Colonic mucosa (tissue), 4 donors: Measurements from ENCODE around the gene NFKBIZ. TPM values are rescaled to one million over a fixed set of nuclear protein-coding genes. Genes with fewer than 3 reads are reported as not detected.
A peak's percentile ranks its signal among the peaks of the same experiment; 100 is the strongest.

Experiments used
- DNase-seq: peaks from one replicate; pipeline ENCODE4 v3.0.0-alpha.2; 2020
- H3K27ac ChIP-seq: fragments of 200-600 bp; one replicate; pipeline ENCODE4 v1.8.0; 2021
- H3K27me3 ChIP-seq: fragments of 200-600 bp; one replicate; pipeline ENCODE4 v1.8.0; 2021
- H3K36me3 ChIP-seq: fragments of 200-600 bp; one replicate; pipeline ENCODE4 v1.8.0; 2021
- H3K4me1 ChIP-seq: fragments of 200-600 bp; one replicate; pipeline ENCODE4 v1.8.0; 2021; ENCODE audit warnings: mild to moderate bottlenecking
- H3K4me3 ChIP-seq: fragments of 200-600 bp; one replicate; pipeline ENCODE4 v1.8.0; 2021
- H3K9ac ChIP-seq, 2 donors: one replicate each; pipeline ENCODE4 v1.7.0; 2013; ENCODE audit warnings: control low read depth in 2 of 2, low read depth in 2 of 2, low read length in 2 of 2
- H3K9me3 ChIP-seq: fragments of 200-600 bp; one replicate; pipeline ENCODE4 v1.8.0; 2021
- intact Hi-C: fragments of 100-400 bp; cut with DNase I; formaldehyde crosslinking; loops from one replicate; pipeline ENCODE4 v1.14.1; 2022
- total RNA-seq, 2 donors: library from RNA; stranded (reverse); fragmentation: NEBNext Ultra II Directional in 1 of 2; extraction: Animal tissue kit (Norgen Biotek cat#: 25700) in 1 of 2; gene quantifications; one replicate each; pipeline ENCODE4 v1.2.1, GENCODE V29; 2021
- TF ChIP-seq, protein P1 (sequence below): fragments of 200-600 bp; IDR thresholded peaks from one replicate; pipeline ENCODE4 v1.8.0; 2022; ENCODE audit warnings: antibody characterized with exemption, mild to moderate bottlenecking
- donor health status: healthy.
- donor health status: DM: no; HTN: no; CAD: no.
- donor health status: DM: no; HTN: no; CAD: no.

NFKBIZ gene
- total RNA-seq, 2 donors from 2014 or later, result 69.4 to 96.2 TPM

DNA sequence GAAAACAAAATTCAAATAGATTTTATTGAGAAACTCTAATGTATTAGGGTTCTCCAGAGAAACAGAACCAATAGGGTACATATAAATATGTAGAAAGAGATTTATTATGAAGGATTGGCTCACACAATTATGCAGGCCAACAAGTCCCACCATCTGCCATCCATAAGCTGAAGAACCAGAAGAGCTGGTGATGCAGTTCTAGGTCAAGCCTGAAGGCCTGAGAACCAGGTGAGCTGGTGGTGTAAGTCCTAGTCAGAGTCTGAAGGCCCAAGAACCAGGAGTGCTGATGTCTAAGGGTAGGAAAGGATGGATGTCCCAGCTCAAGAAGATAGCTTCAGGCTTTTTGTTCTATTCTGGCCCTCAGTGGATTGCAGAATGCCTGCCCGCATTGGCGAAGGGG is 2.6 kb upstream of the NFKBIZ start:
- intact Hi-C loops, result no loop called here
- H3K27me3 ChIP-seq, result no peaks in the 10 kb centered on the region

DNA sequence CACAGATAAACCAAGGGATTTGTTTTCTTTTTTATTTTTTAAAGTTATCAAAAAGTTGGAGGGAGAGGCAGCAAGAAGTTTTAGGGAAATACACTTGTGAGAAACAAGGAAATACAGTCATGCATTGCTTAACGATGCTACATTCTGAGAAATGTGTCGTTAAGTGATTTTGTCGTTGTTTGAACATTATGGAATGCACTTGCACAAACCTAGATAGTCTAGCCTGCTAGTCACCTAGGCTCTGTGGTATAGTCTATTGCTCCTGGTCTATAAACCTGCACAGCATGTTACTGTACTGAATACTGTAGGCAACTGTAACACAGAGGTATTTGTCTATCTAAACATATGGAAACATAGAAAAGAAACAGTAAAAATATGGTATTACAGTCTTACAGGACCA is 2.0 kb upstream of the NFKBIZ start:
- DNase-seq, result no peak
- no peak overlapping the region for H3K4me3 ChIP-seq
- peak overlapping the region; percentile 99 for H3K27ac ChIP-seq
- intact Hi-C loops, result no loop called here
- peaks cover 7% of the 10 kb centered on the region for H3K4me1 ChIP-seq
- H3K36me3 ChIP-seq, result no peaks in the 10 kb centered on the region
- no peaks in the 10 kb centered on the region for H3K9me3 ChIP-seq
- H3K9ac ChIP-seq, result peak overlapping the region in 1 of 2 donors; percentile 97
- H3K27me3 ChIP-seq, result no peaks in the 10 kb centered on the region
- TF ChIP-seq, protein P1, sequence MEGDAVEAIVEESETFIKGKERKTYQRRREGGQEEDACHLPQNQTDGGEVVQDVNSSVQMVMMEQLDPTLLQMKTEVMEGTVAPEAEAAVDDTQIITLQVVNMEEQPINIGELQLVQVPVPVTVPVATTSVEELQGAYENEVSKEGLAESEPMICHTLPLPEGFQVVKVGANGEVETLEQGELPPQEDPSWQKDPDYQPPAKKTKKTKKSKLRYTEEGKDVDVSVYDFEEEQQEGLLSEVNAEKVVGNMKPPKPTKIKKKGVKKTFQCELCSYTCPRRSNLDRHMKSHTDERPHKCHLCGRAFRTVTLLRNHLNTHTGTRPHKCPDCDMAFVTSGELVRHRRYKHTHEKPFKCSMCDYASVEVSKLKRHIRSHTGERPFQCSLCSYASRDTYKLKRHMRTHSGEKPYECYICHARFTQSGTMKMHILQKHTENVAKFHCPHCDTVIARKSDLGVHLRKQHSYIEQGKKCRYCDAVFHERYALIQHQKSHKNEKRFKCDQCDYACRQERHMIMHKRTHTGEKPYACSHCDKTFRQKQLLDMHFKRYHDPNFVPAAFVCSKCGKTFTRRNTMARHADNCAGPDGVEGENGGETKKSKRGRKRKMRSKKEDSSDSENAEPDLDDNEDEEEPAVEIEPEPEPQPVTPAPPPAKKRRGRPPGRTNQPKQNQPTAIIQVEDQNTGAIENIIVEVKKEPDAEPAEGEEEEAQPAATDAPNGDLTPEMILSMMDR, result no peak

More for the DNA sequence above, 2.6 kb upstream of the NFKBIZ start:
- DNase-seq, result no peak
- TF ChIP-seq, protein P1, result no peak
- Histone ChIP-seq H3K9ac (no peak overlapping the region), H3K27ac (peak overlapping the region; percentile 99), H3K4me1 (peaks cover 7% of the 10 kb centered on the region), H3K4me3 (no peak overlapping the region), H3K36me3 (no peaks in the 10 kb centered on the region), H3K9me3 (no peaks in the 10 kb centered on the region)

DNA sequence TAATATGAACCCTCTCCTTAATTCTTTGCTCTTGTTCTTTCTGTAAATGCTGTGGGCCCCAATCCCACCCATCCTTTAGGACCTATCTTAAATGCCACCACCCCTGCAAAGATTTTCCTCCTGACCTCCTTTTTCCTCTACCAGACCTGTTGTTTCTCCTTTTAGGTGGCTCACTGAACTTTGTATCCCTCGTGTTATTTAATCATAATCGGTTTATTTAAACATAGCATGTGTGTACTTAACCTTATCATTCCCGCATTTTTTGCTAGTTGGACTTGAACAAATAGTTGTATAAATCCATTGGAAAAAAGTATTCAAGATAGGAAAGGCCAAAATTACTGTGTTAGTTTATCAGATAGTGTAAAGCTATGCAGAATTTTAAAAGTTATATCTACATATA is 988 bp upstream of the NFKBIZ start:
- intact Hi-C loops, result no loop called here
- H3K4me1 ChIP-seq, result peaks cover 10% of the 10 kb centered on the region
- peak; percentile 54 for DNase-seq
- peak overlapping the region; percentile 99 for H3K27ac ChIP-seq
- TF ChIP-seq, protein P1, result no peak
- no peaks in the 10 kb centered on the region for H3K9me3 ChIP-seq
- peak overlapping the region; percentile 85 for H3K4me3 ChIP-seq
- H3K27me3 ChIP-seq, result no peaks in the 10 kb centered on the region
- peak overlapping the region; percentile 82 to 97 for H3K9ac ChIP-seq
- peaks cover 2% of the 10 kb centered on the region for H3K36me3 ChIP-seq

DNA sequence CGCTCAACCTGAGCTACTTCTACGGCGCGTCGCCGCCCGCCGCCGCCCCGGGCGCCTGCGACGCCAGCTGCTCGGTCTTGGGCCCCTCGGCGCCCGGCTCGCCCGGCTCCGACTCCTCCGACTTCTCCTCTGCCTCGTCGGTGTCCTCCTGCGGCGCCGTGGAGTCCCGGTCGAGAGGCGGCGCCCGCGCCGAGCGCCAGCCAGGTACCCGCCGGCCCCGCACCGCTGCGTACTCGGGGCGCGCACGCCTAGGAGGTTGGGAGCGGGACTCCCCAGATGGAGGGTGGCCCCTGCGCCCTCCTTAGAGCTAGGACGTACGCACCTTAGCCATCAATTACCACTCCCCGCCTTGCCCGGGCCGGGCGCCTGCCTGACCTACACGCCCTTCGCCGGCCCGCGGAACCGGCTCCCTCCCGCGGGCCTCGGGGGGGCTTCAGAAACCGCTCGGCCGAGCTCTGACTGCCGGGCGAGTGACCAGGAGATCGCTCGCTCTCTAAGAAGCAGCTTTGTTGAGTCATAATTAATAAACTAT is 466 bp downstream of the NFKBIZ start:
- TF ChIP-seq, protein P1, result no peak
- Histone ChIP-seq H3K27me3 (no peaks in the 10 kb centered on the region), H3K9me3 (no peaks in the 10 kb centered on the region), H3K4me1 (peaks cover 14% of the 10 kb centered on the region), H3K27ac (peak overlapping the region; percentile 99), H3K36me3 (peaks cover 6% of the 10 kb centered on the region), H3K9ac (peak overlapping the region; percentile 97 to 98), H3K4me3 (peak overlapping the region; percentile 85)
- no peak for DNase-seq
- intact Hi-C loops, result no loop called here

DNA sequence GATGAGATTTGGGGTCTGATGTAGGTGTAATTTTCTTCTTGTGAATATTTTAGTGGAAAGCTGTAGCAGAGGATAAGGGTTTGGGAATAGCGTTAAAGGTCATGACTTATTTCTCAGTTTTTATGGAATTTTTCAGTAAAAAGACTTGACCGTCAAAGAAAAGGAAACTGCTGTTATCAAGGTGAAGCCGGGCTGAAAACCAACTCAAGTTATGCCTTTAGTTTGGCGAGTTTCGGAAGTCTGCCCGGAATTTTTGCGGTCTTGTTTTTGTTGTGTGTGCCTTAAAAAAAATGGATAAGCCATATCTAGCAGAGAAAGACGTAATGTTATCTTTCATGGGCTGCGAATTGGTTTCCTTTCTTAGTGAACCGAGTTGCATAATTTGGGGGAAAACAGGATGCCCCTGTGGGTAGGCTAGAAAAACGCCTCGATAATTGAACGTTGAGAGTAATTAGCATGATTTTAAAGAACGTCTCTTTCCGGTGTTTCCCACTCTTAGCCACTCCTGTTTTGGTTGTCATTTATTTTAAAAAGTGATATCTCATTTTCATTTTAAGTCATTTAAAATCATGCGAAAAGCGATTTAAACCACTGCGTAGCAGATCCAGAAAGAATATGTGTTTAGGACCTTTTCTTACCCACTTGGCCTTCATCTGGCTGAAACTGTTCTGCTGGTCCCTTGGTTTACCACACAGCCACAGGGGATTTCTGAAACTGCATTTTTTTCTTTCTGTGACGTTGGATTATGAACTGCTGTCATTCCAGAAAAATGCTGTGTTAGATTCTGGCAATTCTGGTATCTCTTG is 1.1 kb downstream of the NFKBIZ start:
- H3K36me3 ChIP-seq, result peaks cover 6% of the 10 kb centered on the region
- H3K27ac ChIP-seq, result peak overlapping the region; percentile 99
- peak overlapping the region; percentile 97 to 98 for H3K9ac ChIP-seq
- H3K4me1 ChIP-seq, result peaks cover 17% of the 10 kb centered on the region
- TF ChIP-seq, protein P1, result no peak
- intact Hi-C loops, result no loop called here
- H3K9me3 ChIP-seq, result no peaks in the 10 kb centered on the region
- H3K4me3 ChIP-seq, result peak overlapping the region; percentile 85
- DNase-seq, result no peak
- H3K27me3 ChIP-seq, result no peaks in the 10 kb centered on the region
